KMS-11 (cell line): ENCODE results near the gene ZNF629.

ENCODE experiments used
- H2AFZ ChIP-seq: fragments of 200-600 bp; sonication (generic); 2 replicates; pipeline ENCODE4 v1.6.1; 2016; ENCODE audit warnings: antibody characterized with exemption, mixed run types, low read depth
- H3K27ac ChIP-seq: fragments of 200-600 bp; sonication (generic); 2 replicates; pipeline ENCODE4 v1.6.1; 2016; ENCODE audit warnings: mild to moderate bottlenecking, mixed run types
- H3K27me3 ChIP-seq: fragments of 200-600 bp; sonication (generic); 2 replicates; pipeline ENCODE4 v1.6.1; 2017; ENCODE audit warnings: mild to moderate bottlenecking, low read depth, mixed run types, moderate library complexity; ENCODE audit not compliant: insufficient read depth
- H3K36me3 ChIP-seq: fragments of 200-600 bp; sonication (generic); 2 replicates; pipeline ENCODE4 v1.6.1; 2017; ENCODE audit warnings: mild to moderate bottlenecking, mixed run types; ENCODE audit not compliant: insufficient read depth
- H3K4me1 ChIP-seq: fragments of 200-600 bp; sonication (generic); 2 replicates; pipeline ENCODE4 v1.6.1; 2016; ENCODE audit warnings: mild to moderate bottlenecking, low read depth, mixed run types; ENCODE audit not compliant: poor library complexity, severe bottlenecking
- H3K4me2 ChIP-seq: fragments of 200-600 bp; sonication (generic); 2 replicates; pipeline ENCODE4 v1.7.0; 2016; ENCODE audit warnings: mild to moderate bottlenecking, mixed run types
- H3K4me3 ChIP-seq: fragments of 200-600 bp; sonication (generic); IDR thresholded peaks from 2 replicates; pipeline ENCODE4 v1.6.1; 2017; ENCODE audit warnings: low read depth, low read length, mixed read lengths; ENCODE audit not compliant: insufficient read depth
- H3K79me2 ChIP-seq: fragments of 200-600 bp; sonication (generic); 2 replicates; pipeline ENCODE4 v1.6.1; 2016; ENCODE audit warnings: low read depth, mixed run types; ENCODE audit not compliant: insufficient read depth
- H3K9ac ChIP-seq: fragments of 200-600 bp; sonication (generic); 2 replicates; pipeline ENCODE4 v1.6.1; 2016; ENCODE audit warnings: mild to moderate bottlenecking, mixed run types
- H4K20me1 ChIP-seq: fragments of 200-600 bp; sonication (generic); 2 replicates; pipeline ENCODE4 v1.6.1; 2016; ENCODE audit warnings: mild to moderate bottlenecking, mixed run types; ENCODE audit not compliant: insufficient read depth
- TF ChIP-seq, protein P1 (sequence below): fragments of 200-600 bp; sonication (generic); conservative IDR thresholded peaks from 2 replicates; pipeline ENCODE4 v1.6.1; 2017; ENCODE audit warnings: low read depth, mild to moderate bottlenecking, antibody characterized with exemption, low read length, moderate library complexity, mixed read lengths

Gene ZNF629

GRCh38 chr16:30737794-30738648 lies 49.0 kb downstream of the ZNF629 start:
- Histone ChIP-seq H3K79me2 (no peaks in the 10 kb centered on the region), H3K4me2 (no peak overlapping the region), H2AFZ (no peak overlapping the region), H3K4me3 (no peak overlapping the region), H4K20me1 (no peaks in the 10 kb centered on the region), H3K36me3 (no peaks in the 10 kb centered on the region; the same call in 1 of the 2 replicates), H3K9ac (no peak overlapping the region), H3K27me3 (no peaks in the 10 kb centered on the region), H3K27ac (no peak overlapping the region), H3K4me1 (peaks cover 14% of the 10 kb centered on the region)
- TF ChIP-seq, protein P1, sequence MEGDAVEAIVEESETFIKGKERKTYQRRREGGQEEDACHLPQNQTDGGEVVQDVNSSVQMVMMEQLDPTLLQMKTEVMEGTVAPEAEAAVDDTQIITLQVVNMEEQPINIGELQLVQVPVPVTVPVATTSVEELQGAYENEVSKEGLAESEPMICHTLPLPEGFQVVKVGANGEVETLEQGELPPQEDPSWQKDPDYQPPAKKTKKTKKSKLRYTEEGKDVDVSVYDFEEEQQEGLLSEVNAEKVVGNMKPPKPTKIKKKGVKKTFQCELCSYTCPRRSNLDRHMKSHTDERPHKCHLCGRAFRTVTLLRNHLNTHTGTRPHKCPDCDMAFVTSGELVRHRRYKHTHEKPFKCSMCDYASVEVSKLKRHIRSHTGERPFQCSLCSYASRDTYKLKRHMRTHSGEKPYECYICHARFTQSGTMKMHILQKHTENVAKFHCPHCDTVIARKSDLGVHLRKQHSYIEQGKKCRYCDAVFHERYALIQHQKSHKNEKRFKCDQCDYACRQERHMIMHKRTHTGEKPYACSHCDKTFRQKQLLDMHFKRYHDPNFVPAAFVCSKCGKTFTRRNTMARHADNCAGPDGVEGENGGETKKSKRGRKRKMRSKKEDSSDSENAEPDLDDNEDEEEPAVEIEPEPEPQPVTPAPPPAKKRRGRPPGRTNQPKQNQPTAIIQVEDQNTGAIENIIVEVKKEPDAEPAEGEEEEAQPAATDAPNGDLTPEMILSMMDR = no peak

- H3K4me2 ChIP-seq = no peak overlapping the region
- no peaks in the 10 kb centered on the region for H4K20me1 ChIP-seq
- no peak overlapping the region for H3K9ac ChIP-seq
- no peaks in the 10 kb centered on the region for H3K27me3 ChIP-seq
- no peak overlapping the region for H3K27ac ChIP-seq
- H2AFZ ChIP-seq = no peak overlapping the region
- no peaks in the 10 kb centered on the region; the same call in 1 of the 2 replicates for H3K36me3 ChIP-seq
- H3K4me1 ChIP-seq = peaks cover 14% of the 10 kb centered on the region
- no peak overlapping the region for H3K4me3 ChIP-seq
- no peaks in the 10 kb centered on the region for H3K79me2 ChIP-seq
- TF ChIP-seq, protein P1 = no peak
Observed at GRCh38 chr16:30736995-30737793, 49.8 kb downstream of the ZNF629 start.

DNA sequence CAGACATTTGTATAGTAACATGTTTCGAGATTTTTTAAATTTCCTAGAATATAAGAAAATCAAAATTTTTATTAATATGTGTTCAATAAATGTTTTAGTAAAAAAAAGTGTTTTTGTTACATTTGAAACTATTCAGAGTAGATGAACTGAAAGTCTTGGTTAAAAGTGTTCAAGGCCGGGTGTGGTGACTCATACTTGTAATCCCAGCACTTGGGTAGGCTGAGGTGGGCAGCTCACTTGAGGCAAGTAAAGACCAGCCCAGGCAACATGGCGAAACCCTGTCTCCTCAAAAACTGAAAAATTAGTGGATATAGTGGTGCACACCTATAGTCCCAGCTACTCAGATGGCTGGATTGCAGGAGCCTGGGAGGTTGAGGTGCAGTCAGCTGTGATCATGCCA lies 55.6 kb downstream of the ZNF629 start:
- no peak overlapping the region for H2AFZ ChIP-seq
- no peaks in the 10 kb centered on the region for H4K20me1 ChIP-seq
- H3K4me3 ChIP-seq = no peak overlapping the region
- H3K4me2 ChIP-seq = no peak overlapping the region
- H3K79me2 ChIP-seq = no peaks in the 10 kb centered on the region
- H3K4me1 ChIP-seq = peaks cover 10% of the 10 kb centered on the region
- H3K36me3 ChIP-seq = peaks cover 6% of the 10 kb centered on the region; the same call in 1 of the 2 replicates
- H3K9ac ChIP-seq = no peak overlapping the region
- H3K27me3 ChIP-seq = no peaks in the 10 kb centered on the region
- no peak overlapping the region for H3K27ac ChIP-seq
- TF ChIP-seq, protein P1 = no peak

- TF ChIP-seq, protein P1 = no peak
- Histone ChIP-seq H3K27me3 (no peaks in the 10 kb centered on the region), H3K4me3 (no peak overlapping the region), H2AFZ (no peak overlapping the region), H3K4me1 (peaks cover 22% of the 10 kb centered on the region), H3K4me2 (no peak overlapping the region), H3K9ac (no peak overlapping the region), H3K27ac (no peak overlapping the region), H3K36me3 (peaks cover 17% of the 10 kb centered on the region; the same call in 1 of the 2 replicates), H3K79me2 (no peaks in the 10 kb centered on the region), H4K20me1 (no peaks in the 10 kb centered on the region)
Observed at GRCh38 chr16:30728899-30729672, 57.9 kb downstream of the ZNF629 start.
